ENCODE data around the gene CNTNAP2. TPM values are rescaled to one million over a fixed set of nuclear protein-coding genes. Genes with fewer than 3 reads are reported as not detected.
A peak's percentile ranks its signal among the peaks of the same experiment; 100 is the strongest.

CNTNAP2 gene
- total and polyA plus RNA-seq, 3 experiments from 2014 or later: not detected

DNA sequence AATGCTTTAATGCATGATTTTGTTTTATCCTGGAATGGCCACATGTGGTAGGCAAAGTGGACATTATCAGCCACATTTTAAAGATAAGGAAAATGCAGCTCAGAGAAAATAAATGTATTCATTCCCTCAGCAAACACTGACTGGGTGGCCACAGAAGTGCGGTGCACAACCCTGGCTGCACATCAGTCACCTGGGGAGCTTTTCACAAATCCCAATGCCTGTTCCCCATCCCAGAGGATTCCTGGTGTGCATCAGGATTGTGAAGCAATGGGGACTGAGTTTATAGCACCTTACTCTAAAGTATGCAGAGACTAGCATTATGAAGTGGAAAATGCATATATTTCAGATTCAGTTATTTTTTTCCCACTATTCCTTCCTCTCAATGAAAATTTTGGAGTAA lies 2280.5 kb downstream of the CNTNAP2 start:
- ChIA-PET POLR2A (no interaction called here), CTCF (no interaction called here)
- DNase-seq: no peak
- H3K4me1 Mint-ChIP-seq: peaks cover 0 to 6% (median 0%) of the 10 kb centered on the region in 3 donors
- no peaks in the 10 kb centered on the region for H3K36me3 ChIP-seq (ENCODE audit: insufficient read depth, low read length)
- H3K27ac ChIP-seq (ENCODE audit: low read depth, low read length): no peak overlapping the region
- no peak overlapping the region for H3K27ac Mint-ChIP-seq
- no peaks in the 10 kb centered on the region for H3K9me3 ChIP-seq (ENCODE audit: low read length)
- H3K9me3 Mint-ChIP-seq: no peaks in the 10 kb centered on the region
- no peak overlapping the region for H3K4me3 ChIP-seq (ENCODE audit: low read length)
- no peaks in the 10 kb centered on the region for H3K36me3 Mint-ChIP-seq
- H3K27me3 ChIP-seq (ENCODE audit: insufficient read depth, low read length, poor library complexity, severe bottlenecking): peaks cover 6% of the 10 kb centered on the region
- no peak overlapping the region for H3K4me3 Mint-ChIP-seq
- H3K27me3 Mint-ChIP-seq: peaks cover 29 to 61% of the 10 kb centered on the region in 2 donors
- H3K4me1 ChIP-seq (ENCODE audit: insufficient read depth, low read length): no peaks in the 10 kb centered on the region

DNA sequence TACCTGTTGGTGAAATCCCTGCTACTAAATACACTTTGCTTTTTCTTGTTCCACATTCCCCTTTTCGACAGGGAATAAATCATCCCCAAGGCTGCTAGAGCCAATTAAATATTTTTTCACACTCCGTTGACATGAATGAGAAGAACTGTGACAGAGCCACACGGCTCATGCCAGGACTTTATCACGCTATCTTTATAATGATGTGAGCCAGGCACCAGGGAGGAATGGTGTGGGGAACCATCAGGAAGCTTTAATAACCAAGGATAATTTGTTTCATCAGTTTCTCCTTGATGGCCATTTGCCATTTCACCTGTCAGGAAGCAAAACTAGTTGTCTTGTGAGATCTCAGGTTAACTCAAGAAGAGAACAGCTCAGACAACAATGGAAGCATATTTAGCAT lies 2280.9 kb downstream of the CNTNAP2 start:
- Mint-ChIP-seq H3K27ac (no peak overlapping the region), H3K27me3 (peaks cover 29 to 65% of the 10 kb centered on the region in 2 donors), H3K4me1 (peaks cover 0 to 6% (median 0%) of the 10 kb centered on the region in 3 donors), H3K9me3 (no peaks in the 10 kb centered on the region), H3K36me3 (no peaks in the 10 kb centered on the region), H3K4me3 (no peak overlapping the region)
- Histone ChIP-seq H3K36me3 (ENCODE audit: insufficient read depth, low read length) (no peaks in the 10 kb centered on the region), H3K27me3 (ENCODE audit: insufficient read depth, low read length, poor library complexity, severe bottlenecking) (peaks cover 6% of the 10 kb centered on the region), H3K4me3 (ENCODE audit: low read length) (no peak overlapping the region), H3K9me3 (ENCODE audit: low read length) (no peaks in the 10 kb centered on the region), H3K27ac (ENCODE audit: low read depth, low read length) (no peak overlapping the region), H3K4me1 (ENCODE audit: insufficient read depth, low read length) (no peaks in the 10 kb centered on the region)
- POLR2A ChIA-PET: no interaction called here
- DNase-seq: no peak
- CTCF ChIA-PET: no interaction called here

DNA sequence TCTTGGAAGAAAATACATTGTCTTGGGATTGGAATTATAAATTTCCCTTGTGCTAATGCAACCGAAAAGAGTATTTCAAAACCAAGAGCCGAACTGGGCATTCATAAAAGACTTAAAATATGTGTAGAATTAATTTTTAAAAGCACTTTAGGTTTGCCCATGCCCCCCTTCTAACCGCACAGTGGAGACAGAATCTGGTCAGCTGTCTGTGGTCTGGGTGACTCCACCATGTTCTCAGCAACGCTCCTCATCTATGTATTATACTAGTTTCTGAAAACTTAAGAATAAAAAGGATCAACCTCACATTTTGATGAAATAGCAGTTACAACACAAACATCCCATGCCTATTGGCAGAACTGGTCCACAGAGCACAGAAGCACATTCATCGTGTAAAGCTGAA lies 2281.4 kb downstream of the CNTNAP2 start:
- Mint-ChIP-seq H3K36me3 (no peaks in the 10 kb centered on the region), H3K9me3 (no peaks in the 10 kb centered on the region), H3K4me1 (peaks cover 0 to 6% (median 0%) of the 10 kb centered on the region in 3 donors), H3K27ac (no peak overlapping the region), H3K4me3 (no peak overlapping the region), H3K27me3 (peaks cover 29 to 65% of the 10 kb centered on the region in 2 donors)
- Histone ChIP-seq H3K4me1 (ENCODE audit: insufficient read depth, low read length) (no peaks in the 10 kb centered on the region), H3K4me3 (ENCODE audit: low read length) (no peak overlapping the region), H3K27me3 (ENCODE audit: insufficient read depth, low read length, poor library complexity, severe bottlenecking) (peaks cover 6% of the 10 kb centered on the region), H3K27ac (ENCODE audit: low read depth, low read length) (no peak overlapping the region), H3K36me3 (ENCODE audit: insufficient read depth, low read length) (no peaks in the 10 kb centered on the region), H3K9me3 (ENCODE audit: low read length) (no peaks in the 10 kb centered on the region)
- DNase-seq: no peak
- POLR2A ChIA-PET: no interaction called here
- CTCF ChIA-PET: no interaction called here

DNA sequence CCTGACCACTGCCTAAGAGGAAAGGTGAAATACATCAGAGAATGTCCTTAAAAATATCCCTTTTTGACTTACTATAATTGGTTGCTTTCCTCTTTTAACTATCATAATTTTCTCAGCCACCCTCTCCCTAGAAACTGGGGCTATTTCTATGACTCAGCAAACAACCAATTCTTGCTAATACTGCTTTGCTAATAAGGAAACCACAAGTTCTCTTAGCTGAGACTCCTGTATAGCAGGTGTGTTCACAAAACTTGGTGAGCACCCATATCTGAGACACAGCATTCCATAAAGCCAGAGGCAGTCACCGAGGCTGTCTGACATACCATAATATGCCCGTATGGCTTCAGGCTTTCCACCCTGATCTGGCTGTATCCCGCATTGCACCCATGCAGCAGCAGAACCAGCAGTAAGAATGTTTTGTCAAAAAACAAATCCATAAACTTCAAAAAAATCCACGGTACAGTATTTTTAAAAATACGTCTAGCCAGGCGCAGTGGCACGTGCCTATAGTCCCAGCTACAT lies 2282.3 kb downstream of the CNTNAP2 start:
- CTCF ChIA-PET: no interaction called here

DNA sequence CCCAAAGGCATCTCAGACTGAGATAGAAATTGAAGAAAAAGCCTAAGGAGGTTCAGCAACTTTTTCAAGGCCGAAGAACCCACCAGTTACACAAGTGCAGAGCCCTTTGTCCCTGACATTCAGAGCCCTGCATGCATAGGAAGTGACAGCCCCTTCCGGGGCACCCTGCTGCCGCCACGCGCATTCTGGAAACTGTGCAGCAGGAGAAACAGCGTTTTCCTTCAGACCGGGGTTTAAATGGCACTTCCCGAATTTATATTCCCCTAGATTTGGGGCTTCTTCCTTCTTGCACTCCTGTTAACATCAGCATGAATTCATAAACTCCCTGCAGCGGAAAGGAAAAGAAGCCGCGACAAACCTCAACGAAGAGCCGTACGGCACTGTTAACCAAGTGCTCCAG lies 2283.5 kb downstream of the CNTNAP2 start:
- peak overlapping the region in 2 of 7 donors; percentile 18 to 33 for H3K4me3 Mint-ChIP-seq
- H3K9me3 ChIP-seq (ENCODE audit: low read length): no peaks in the 10 kb centered on the region
- H3K4me3 ChIP-seq (ENCODE audit: low read length): no peak overlapping the region
- DNase-seq: no peak
- H3K36me3 Mint-ChIP-seq: no peaks in the 10 kb centered on the region
- H3K9me3 Mint-ChIP-seq: no peaks in the 10 kb centered on the region
- no peak overlapping the region for H3K27ac ChIP-seq (ENCODE audit: low read depth, low read length)
- H3K27me3 Mint-ChIP-seq: peaks cover 29 to 64% of the 10 kb centered on the region in 2 donors
- ChIA-PET CTCF (no interaction called here), POLR2A (no interaction called here)
- peaks cover 6% of the 10 kb centered on the region for H3K27me3 ChIP-seq (ENCODE audit: insufficient read depth, low read length, poor library complexity, severe bottlenecking)
- no peaks in the 10 kb centered on the region for H3K4me1 ChIP-seq (ENCODE audit: insufficient read depth, low read length)
- H3K36me3 ChIP-seq (ENCODE audit: insufficient read depth, low read length): no peaks in the 10 kb centered on the region
- peak overlapping the region in 1 of 8 donors; percentile 50 for H3K27ac Mint-ChIP-seq
- peaks cover 0 to 6% (median 0%) of the 10 kb centered on the region in 3 donors for H3K4me1 Mint-ChIP-seq

More for the DNA sequence above, 2282.3 kb downstream of the CNTNAP2 start:
- H3K27me3 ChIP-seq (ENCODE audit: insufficient read depth, low read length, poor library complexity, severe bottlenecking): peaks cover 6% of the 10 kb centered on the region
- Mint-ChIP-seq H3K27ac (no peak overlapping the region), H3K4me1 (peaks cover 0 to 6% (median 0%) of the 10 kb centered on the region in 3 donors), H3K9me3 (no peaks in the 10 kb centered on the region), H3K36me3 (no peaks in the 10 kb centered on the region), H3K4me3 (no peak overlapping the region), H3K27me3 (peaks cover 29 to 65% of the 10 kb centered on the region in 2 donors)
- no peaks in the 10 kb centered on the region for H3K4me1 ChIP-seq (ENCODE audit: insufficient read depth, low read length)
- POLR2A ChIA-PET: no interaction called here
- no peaks in the 10 kb centered on the region for H3K36me3 ChIP-seq (ENCODE audit: insufficient read depth, low read length)
- H3K9me3 ChIP-seq (ENCODE audit: low read length): no peaks in the 10 kb centered on the region
- no peak for DNase-seq
- H3K4me3 ChIP-seq (ENCODE audit: low read length): no peak overlapping the region
- no peak overlapping the region for H3K27ac ChIP-seq (ENCODE audit: low read depth, low read length)

DNA sequence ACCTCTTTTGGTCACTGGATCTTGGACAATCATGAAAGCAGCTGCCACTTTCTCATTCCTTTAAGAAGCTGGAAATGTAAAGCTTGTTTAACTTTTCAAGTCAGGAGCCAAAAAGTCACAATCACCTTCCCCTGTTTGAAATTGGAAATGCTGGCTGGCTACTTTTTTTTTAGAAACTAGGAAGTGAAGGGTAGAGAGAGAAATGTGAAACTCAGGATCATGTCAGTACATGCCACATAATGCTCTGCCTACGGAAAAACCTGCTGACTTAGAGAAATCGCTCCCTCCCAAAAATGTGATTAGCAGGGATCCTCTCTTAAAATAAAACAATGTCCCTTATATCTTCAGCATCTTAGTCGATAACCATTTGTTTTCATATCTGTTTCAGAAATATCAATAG lies 2285.6 kb downstream of the CNTNAP2 start:
- POLR2A ChIA-PET: no interaction called here
- H3K27ac Mint-ChIP-seq: no peak overlapping the region

DNA sequence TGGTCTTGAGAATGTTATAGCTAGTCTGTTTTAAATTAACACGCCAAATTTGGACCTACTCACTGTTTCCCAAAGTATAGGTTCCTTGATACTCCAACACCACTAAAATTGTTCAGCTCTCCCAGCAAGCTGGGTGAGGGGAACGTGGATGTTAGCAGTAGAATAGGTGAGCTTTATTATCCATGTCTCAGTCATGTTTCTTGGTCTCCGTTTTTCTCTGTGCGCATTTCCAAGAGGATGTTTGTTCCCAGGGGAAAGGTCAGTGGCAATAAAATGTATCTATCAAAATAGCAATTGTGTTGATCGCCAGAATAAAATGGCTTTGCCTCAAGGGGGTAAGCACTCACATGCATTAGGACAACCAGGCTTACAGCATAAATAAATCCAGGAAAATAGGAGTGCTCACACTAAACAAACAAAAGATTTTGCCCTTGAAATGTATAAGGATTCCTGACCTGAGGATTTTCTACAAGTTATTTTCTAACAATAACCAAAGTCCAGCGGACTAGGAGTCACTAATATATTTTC lies 2286.9 kb downstream of the CNTNAP2 start:
- Mint-ChIP-seq H3K4me3 (no peak overlapping the region), H3K9me3 (no peaks in the 10 kb centered on the region), H3K4me1 (peaks cover 0 to 3% (median 0%) of the 10 kb centered on the region in 3 donors), H3K36me3 (no peaks in the 10 kb centered on the region), H3K27ac (no peak overlapping the region), H3K27me3 (peaks cover 24 to 54% of the 10 kb centered on the region in 2 donors)
- Histone ChIP-seq H3K4me3 (ENCODE audit: low read length) (no peak overlapping the region), H3K9me3 (ENCODE audit: low read length) (no peaks in the 10 kb centered on the region), H3K27ac (ENCODE audit: low read depth, low read length) (no peak overlapping the region), H3K27me3 (ENCODE audit: insufficient read depth, low read length, poor library complexity, severe bottlenecking) (no peaks in the 10 kb centered on the region), H3K4me1 (ENCODE audit: insufficient read depth, low read length) (no peaks in the 10 kb centered on the region), H3K36me3 (ENCODE audit: insufficient read depth, low read length) (no peaks in the 10 kb centered on the region)
- CTCF ChIA-PET: no interaction called here
- POLR2A ChIA-PET: no interaction called here
- no peak for DNase-seq

More for the DNA sequence above, 2285.6 kb downstream of the CNTNAP2 start:
- Mint-ChIP-seq H3K9me3 (no peaks in the 10 kb centered on the region), H3K4me1 (peaks cover 0 to 6% (median 0%) of the 10 kb centered on the region in 3 donors), H3K4me3 (no peak overlapping the region), H3K27me3 (peaks cover 24 to 60% of the 10 kb centered on the region in 2 donors), H3K36me3 (no peaks in the 10 kb centered on the region)
- Histone ChIP-seq H3K9me3 (ENCODE audit: low read length) (no peaks in the 10 kb centered on the region), H3K4me3 (ENCODE audit: low read length) (no peak overlapping the region), H3K4me1 (ENCODE audit: insufficient read depth, low read length) (no peaks in the 10 kb centered on the region), H3K27ac (ENCODE audit: low read depth, low read length) (no peak overlapping the region), H3K27me3 (ENCODE audit: insufficient read depth, low read length, poor library complexity, severe bottlenecking) (peaks cover 4% of the 10 kb centered on the region), H3K36me3 (ENCODE audit: insufficient read depth, low read length) (no peaks in the 10 kb centered on the region)
- no peak for DNase-seq
- CTCF ChIA-PET: no interaction called here

DNA sequence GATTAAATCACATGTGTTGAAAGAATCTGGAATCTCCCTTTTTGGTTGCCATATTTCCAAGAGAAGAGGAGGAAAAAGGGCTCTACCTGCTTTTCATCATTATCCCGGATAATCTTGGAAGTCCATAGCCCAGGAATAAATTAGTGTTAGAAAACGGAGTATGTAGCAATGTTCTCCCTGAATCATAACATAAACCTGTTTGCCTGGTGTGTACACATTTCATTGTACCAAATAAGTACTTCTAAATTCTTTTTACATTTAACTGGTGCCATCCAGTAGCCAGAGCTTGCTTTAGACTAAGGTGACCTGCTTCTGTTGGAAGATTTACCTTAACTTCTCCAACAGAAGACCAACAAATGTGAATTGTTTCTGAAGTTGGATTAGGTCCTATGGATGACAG lies 2291.7 kb downstream of the CNTNAP2 start:
- no peak for DNase-seq
- Mint-ChIP-seq H3K27ac (no peak overlapping the region), H3K36me3 (no peaks in the 10 kb centered on the region), H3K9me3 (no peaks in the 10 kb centered on the region), H3K27me3 (peaks cover 5 to 22% of the 10 kb centered on the region in 2 donors), H3K4me1 (no peaks in the 10 kb centered on the region), H3K4me3 (no peak overlapping the region)
- Histone ChIP-seq H3K27me3 (ENCODE audit: insufficient read depth, low read length, poor library complexity, severe bottlenecking) (no peaks in the 10 kb centered on the region), H3K9me3 (ENCODE audit: low read length) (no peaks in the 10 kb centered on the region), H3K4me1 (ENCODE audit: insufficient read depth, low read length) (no peaks in the 10 kb centered on the region), H3K4me3 (ENCODE audit: low read length) (no peak overlapping the region), H3K36me3 (ENCODE audit: insufficient read depth, low read length) (no peaks in the 10 kb centered on the region), H3K27ac (ENCODE audit: low read depth, low read length) (no peak overlapping the region)
- POLR2A ChIA-PET: no interaction called here
- CTCF ChIA-PET: no interaction called here

Data from CD8-positive, alpha-beta memory T cell (primary cell).